DOHH2 (cell line): ENCODE data around the gene RO60.

Experiments
- CTCF ChIP-seq: fragments of 200-600 bp; sonication (generic); IDR thresholded peaks from one replicate; pipeline ENCODE4 v1.5.1; 2014; ENCODE audit warnings: antibody characterized with exemption, mild to moderate bottlenecking, low read depth, low read length; ENCODE audit not compliant: poor library complexity, severe bottlenecking
- EZH2phosphoT487 ChIP-seq: fragments of 200-600 bp; sonication (generic); IDR thresholded peaks from 2 replicates; pipeline ENCODE4 v1.6.1; 2017; ENCODE audit warnings: borderline replicate concordance, mild to moderate bottlenecking, antibody characterized with exemption, low read length, moderate library complexity, mixed read lengths

DNA sequence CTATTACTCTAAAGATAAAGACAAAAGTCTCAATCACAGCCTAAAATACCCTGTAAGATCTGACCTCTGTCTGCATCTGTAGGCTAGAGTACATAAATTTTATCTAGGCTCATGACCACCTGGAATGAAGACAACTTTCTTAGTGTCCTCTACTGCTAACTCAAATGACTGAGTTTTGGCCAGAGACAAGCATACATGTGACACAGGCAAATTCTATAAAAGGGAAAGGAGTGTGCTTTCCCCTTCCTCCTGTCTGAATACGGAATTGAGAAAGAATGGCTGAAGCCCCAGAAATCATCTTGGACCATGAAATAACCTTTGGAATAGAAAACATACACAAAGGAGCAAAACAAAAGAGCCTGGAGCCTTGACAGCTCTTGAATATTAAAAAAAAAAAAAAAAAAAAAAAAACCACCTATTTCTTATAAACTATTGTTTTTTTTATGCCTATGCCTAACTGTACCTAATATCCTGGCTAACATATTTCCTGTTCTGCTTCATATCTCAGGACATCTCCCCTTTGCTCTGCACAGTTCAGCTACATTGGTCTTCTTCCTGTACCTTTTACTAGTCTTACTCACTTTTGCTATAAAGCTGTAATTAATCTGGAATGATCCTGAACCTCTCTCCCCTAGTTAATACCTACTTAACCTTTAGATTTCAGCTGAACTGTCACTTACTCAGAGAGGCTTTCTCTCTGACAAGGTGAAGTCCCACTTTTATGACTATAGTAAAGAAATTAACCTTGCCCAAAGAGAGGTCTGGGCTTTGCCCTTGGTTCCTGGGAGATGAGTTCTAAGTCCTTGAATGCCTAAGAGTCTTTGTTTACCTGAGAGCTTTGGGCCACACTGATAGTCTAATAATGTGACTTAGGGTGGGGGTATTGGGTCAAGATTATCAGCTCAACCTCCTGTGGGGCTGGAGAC, 16.4 kb upstream of the RO60 start:
- TF ChIP-seq CTCF = no peak
- TF ChIP-seq EZH2phosphoT487 = no peak
